CMK (cell line): Measurements from ENCODE around the gene STARD13.
A peak's percentile ranks its signal among the peaks of the same experiment; 100 is the strongest.

ENCODE experiments used
- DNase-seq: peaks from one replicate; pipeline ENCODE4 v3.0.0-alpha.2; 2010; ENCODE audit warnings: low read depth

The STARD13 gene

DNA sequence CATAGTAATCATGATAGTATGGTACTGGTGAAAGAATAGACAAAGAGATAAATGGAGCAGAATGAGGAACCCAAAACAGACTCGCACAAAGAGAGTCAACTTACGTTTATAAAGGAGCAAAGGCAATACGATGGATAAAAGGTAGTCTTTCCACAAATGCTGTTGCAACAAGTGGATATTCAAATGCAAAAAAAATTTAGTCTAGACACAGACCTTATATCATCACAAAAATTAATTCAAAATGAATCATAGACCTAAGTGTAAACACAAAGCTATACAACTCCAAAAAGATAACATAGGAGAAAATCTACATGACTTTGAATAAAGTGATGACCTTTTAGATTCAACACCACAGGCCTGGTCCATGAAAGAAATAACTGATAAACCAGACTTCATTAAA is 137.7 kb downstream of the STARD13 start:
- DNase-seq: no peak

DNA sequence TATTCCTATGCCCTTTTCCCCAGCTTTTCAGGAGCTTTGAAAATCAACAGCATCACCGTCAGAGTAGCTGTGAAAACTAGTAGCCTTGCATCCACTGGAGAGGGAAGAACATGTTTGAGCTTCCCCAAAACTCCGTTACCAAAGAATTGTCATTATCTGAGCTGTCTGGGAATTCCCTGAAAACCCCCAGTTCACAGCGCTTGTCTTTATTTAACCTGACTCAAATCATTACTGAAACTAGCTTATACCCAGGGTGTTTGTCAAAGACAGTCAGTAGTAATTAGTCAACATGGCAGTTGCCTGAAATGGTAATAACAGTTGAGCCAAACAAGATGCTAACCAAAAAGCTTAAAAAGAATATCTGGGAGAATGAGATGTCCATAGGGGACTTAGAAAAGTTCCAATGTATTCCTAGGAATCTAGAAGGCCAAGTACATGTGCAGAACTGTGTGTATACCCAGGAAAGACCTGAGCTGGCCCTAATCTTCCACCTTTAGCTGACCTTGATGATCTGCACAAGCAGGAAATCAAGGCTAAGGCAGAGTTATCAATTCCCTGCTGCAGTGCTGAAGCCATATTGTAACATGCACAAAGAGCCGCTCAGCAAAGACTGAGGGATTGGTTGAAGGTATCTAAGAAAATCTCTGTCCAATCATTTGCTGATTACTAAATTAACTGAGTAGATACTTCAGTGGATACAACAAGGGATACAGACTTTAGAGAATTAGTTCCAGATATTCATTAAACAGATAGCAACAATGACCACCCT is 138.5 kb downstream of the STARD13 start:
- no peak for DNase-seq

DNA sequence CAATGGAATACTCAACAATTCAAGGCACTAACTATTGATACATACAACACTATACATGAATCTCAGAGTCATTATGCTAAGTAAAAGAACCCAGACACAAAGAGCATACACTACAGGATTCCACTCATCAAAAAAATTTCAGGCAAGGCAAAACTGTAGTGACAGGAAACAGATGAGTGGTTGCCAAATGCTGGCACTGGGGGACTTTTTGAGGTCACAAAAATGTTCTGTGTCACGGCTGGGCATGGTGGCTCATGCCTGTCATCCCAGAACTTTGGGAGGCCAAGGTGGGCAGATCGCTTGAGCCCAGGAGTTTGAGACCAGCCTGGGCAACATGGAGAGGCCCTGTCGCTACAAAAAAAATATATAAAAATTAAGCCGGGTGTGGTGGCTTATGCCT is 139.9 kb downstream of the STARD13 start:
- no peak for DNase-seq

DNA sequence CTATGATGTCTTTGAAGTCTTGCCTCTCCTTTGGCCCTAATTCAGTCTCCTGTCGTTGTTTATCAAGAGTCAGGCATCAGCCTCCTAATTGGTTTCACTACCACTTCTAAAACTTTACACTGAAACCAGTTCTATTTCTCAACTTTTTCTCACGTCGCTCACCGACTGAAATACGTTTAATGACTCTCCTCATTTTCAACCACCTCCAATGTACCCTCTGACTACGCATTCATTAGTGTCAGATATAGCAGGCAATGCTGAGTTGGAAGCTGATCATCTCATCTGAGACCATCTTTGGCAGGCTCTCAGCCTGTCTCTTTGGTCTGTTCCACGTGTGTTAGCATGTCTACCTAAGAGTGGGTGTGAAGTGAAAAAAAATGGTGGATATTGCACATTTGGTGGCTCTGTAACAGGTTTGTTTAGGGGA is 141.2 kb downstream of the STARD13 start:
- DNase-seq: no peak

DNA sequence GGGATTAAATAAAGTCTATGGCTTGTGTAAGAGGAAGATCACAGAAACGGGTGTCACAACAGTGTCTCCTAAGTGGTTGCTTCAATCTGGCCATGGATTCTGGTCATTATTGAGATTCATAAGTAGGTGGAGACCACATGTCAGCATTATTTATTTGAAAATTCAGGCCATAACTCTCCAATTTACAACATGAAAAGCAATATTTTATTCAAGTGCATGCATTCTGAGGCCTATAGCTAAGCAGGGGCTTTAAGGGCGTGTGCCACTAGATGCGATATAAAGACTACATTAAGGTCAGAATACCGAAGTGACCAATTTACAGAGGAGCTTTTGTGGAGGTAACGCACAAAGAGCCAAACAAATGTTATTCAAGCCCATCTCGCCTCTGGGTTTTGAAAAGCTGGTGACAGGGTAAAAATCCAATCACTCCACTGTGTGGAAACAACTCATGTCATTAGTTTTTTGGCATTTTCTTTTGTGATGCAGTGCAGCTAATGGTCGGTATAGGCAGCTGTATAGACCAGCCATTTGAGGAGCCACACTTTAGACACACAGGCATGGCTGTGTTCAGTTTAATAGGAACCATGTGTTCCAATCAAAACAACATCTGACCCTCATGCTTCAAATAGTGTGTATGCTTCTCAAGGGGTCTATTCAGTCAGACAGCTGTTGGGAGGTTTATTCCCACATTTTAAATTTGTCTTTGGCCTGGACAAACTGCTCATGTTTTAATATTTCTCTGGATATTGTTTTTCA is 145.6 kb downstream of the STARD13 start:
- no peak for DNase-seq

DNA sequence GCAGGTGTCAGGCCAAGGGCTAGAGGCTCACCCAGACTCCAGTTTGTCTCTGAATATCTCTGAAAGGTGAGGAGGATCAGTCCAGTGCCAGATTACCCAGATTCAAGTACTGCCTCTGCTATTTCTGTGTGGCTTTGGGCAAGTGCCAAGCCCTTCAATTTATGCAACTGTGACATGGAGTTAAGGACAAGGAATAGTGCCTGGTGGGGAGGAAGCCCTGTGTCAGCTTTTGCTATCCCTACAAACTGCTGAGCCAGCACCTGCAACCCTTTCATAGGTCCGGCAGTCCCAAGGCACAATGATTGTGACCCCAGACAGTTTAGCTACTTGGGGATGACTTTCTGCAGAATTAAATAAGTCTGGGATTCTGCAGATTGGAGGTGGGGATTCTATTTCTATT is 146.4 kb downstream of the STARD13 start:
- no peak for DNase-seq

DNA sequence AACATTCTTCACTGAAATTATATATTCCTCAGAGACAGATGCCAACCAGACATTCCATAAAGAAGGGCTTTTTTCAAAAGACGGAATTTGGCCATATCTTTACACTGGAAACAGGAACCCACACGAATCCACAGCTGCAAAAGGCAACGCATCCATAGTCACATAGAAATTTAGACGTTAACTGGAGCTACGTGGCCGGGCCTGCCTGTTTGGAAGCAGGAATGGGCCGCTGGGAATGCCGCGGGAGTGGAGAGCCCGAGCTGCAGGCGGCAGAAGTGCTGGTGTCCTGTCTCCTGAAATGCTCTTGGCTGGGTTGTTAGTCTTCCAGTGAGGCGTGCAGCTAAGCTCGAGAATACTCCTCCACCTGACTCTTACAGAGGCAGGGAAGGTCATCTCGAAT is 147.1 kb downstream of the STARD13 start:
- no peak for DNase-seq

DNA sequence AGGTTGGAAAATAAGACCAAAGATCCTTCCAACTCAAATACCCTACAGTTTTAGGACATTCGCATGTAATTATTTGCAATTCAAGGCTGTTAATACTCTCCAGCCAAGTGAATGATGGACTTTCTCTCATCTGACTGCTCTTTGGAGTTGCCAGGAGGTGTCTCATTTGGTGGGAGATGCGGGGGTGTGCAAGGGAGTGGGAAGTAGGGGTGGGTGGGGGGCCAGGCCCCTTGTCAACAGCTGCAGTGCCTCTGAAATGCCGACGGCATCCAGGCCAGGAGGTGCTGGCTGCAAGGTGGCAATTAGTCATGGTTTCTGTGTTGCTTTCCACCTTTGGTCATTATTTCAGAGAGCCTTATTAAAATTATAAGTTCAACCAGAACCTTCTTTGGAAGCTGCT is 147.8 kb downstream of the STARD13 start:
- no peak for DNase-seq

DNA sequence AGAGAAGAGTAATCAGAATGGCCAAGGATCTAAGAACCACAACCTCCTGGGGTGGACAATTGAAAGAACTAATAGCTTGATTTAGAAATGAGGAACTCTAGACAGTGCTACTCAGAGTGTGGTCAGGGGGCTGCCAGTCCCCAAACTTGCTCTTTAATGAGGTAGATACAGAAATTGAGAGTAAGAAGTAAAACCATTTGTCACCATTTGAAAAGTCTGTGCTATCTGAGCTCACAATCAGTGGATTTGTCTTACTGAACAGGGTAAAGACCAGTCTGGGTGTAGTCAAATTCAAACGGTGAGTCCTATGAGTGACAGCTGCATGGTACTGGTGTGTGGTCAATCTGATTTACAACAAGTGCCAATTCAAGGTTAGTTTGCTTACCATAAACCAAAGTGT is 150.5 kb downstream of the STARD13 start:
- no peak for DNase-seq

DNA sequence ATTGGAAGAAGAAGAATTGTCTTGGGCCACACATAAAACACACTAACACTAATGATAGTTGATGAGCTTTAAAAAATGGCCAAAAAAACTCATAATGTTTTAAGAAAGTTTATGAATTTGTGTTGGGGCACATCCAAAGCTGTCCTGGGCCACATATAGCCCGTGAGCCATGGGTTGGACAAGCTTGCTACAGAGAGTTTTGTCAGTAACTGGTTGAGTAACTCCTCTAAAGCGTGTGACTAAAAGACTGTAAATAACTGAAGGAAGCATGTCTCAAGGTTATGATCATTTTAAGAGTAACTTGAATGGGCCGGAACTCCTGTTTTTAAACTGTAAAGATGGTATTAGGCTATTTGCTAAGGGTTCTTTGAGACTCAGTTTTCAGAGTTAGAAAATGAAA is 151.3 kb downstream of the STARD13 start:
- DNase-seq: no peak

DNA sequence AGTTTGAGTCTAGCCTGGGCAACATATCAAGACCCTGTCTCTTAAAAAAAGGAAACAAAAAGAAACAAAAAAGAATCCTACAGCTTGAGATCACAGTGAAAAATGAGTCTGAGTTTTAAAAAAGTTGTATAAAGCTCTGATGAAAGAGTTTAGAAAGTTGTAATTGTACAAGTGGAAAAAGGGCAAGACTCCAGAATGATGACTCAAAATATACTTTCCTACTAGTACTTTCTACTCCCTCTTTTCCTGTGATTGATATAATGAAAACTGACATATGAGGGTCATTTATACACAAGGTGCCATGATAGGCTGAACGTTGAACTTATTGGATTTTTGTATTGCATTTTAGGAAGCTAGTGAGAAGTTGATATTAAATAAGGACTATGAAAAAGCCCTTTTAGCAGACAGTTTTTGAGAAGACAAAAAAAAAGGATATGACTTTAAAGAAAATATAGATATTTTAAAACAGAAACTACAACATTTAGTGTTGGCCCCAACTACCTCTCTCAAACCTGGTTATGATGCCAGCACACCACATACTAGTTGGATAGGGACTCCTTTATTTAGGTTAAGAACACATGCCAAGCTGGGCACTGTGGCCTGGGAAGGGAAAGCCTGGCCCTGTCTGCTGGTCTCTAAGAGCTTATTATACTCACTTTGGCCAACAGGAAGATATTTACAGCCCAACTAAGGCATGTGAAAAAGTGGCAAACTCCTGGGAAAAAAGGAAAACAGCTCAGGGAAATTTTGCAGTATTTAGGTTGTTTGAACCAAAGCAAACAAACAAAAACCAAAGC is 152.7 kb downstream of the STARD13 start:
- DNase-seq: no peak

DNA sequence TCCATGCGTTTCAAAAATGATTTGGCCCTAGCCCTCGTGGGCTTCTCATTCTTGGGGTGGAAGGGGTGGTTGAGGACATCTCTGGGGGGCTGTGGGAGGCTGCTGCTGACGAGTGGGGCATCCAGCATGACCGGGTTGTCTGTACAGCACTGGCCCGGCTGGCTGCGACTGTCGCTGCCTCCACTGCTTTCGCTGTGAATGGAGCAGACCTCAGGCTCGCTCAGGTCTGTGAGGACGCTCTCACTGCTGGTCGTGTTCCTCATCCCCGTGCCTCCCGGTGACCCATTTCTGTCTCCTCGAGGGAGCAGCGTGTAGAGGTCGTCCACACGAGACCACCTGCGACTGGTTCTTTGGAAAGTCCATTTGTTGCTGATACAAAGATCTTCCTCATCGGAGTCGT is 155.7 kb downstream of the STARD13 start:
- DNase-seq: no peak

DNA sequence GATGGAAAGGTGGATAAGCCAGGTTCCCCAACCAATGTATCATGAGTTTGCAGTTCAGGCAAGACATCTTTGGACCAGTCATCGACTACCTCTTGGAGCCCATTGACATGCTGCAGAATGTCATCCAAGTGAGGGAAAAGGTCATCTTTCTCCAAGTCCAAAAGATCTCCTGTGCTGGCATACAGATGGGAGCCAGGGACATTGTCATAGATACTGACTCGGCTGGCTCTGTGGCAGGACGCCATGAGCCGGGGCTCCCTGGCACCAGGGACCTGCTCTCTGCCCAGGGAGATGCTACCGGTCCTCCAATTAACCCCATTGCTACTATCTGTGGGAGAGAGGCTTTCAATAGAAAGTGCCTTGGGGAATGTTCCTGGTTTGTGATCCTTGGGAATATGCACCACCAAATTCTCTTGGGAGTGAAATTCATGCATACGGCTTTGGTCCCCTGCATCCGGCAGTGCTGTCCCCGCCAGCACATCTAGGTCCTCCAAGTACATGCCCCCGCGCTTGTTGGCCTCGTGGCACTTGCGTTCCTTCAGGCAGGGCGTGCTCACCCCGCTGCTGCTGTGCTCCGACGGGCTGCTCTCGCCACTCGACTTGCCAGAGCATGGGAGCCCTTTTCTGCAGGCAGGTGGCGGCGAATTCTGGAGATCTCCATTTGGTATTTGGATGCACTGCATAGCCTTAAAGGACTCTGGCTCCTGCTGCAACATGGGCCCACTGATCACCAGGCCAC is 156.3 kb downstream of the STARD13 start:
- no peak for DNase-seq

DNA sequence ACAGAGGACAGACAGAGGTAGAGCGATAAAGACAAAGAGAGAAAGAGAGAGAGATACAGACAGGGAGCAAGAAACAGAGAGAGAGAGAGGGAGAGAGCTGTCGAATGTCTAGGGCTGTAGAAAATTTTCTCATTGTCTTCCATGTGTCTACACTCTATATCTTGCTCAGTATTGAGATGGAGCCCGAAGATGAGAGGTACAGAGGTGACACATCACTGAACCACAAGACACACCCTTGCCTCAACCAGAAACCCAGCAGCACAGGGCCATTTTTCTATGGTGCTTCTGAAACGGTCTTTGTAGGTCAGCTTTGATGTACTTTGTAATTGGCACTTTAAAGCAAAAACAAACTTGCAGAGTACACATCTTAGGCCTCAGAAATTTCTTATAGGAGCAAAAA is 157.4 kb downstream of the STARD13 start:
- DNase-seq: no peak

DNA sequence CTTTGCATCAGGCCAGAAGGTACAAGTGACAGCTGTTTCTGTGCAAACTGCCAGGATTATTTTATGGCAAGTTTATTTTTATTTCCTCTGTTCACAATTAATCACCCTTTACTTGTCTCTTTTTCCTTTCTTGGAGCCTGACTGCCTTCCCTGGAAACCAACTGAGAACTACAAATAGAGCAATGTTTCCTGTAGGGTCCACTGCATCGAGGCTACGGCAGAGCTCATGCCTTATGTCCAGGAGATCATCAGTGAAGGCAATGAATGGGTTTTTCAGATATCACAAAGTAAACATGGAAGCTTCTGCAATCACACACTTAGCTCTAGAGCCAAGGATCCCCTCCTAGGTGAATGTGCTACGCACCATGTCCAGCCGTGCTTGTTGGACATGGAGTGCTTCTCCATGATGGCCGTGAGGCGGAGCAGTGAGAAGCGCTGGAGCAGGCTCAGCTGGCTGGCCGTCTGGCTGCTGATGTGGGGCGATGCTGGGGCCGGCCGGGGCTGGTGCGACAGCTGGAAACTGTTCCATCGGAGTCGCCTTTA is 158.5 kb downstream of the STARD13 start:
- DNase-seq: no peak

DNA sequence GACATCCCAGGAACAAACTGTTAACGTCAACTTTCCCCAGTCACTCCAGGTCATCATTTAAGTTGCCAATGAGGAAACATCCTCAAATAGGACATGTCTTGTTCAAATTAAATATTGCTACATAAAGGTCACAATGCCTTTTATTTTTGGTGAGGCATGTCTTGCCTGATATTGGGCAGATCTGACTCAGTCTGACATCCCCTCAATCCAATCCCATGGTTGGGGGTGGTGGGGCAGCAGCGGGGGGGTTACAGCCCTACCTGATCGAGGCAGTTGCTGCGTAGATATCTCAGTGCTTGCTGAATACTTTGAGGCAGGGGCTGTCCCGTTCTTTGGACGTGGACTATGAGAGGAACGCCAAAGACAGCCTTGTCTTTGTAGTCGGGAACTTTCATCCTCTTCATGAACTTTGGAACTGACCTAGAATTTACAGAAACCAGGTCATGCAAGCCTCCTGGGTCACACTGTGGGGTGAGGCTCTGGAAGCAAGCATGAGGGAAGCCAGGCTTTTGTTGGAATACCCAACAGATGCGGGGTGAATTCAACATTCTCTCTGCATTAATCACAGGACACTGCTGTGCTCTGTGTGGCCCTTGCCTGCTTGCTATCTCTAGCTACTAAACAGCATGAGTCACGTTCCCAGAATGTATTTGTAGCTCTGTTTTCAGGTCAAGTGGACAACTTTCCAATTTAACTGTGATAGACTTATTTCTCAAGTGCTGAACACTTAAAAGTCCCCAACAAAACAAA is 159.6 kb downstream of the STARD13 start:
- no peak for DNase-seq

DNA sequence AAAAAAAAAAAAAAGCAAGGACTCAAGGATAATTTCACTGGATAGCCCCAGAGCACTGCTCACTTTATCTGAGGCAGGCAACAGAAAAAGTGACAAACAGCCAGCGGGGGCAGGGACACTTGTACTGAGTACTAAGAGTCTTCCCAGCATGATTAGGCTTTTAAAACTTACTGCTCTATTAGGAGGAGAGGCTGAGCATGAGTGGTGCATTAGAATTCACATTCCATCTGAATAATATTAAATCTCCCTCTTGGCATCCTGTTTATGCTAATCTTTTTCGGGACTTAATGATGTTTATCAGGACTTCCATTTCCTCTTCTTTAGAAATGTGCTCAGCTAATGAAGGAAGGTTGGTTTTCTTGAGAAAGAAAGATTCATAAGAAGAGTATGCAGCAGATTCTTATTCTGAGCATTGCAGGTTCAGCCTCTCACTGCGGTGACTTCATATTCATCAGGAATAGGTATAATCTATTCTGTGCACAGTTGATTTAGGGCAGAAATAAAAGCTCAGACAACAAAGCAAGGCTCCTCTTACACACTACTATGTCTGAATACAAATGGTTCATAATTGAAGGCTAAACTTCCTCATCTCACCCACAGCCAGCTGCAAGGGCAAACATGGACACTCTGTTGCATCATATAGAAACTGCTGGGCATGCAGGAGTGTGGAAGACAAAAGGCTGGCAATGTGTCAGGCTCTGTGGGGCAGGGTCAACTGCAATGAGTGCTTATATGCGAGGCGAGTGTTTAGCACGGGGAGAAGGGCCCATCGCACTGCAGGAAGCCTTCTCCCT is 162.3 kb downstream of the STARD13 start:
- peak; percentile 3 for DNase-seq

DNA sequence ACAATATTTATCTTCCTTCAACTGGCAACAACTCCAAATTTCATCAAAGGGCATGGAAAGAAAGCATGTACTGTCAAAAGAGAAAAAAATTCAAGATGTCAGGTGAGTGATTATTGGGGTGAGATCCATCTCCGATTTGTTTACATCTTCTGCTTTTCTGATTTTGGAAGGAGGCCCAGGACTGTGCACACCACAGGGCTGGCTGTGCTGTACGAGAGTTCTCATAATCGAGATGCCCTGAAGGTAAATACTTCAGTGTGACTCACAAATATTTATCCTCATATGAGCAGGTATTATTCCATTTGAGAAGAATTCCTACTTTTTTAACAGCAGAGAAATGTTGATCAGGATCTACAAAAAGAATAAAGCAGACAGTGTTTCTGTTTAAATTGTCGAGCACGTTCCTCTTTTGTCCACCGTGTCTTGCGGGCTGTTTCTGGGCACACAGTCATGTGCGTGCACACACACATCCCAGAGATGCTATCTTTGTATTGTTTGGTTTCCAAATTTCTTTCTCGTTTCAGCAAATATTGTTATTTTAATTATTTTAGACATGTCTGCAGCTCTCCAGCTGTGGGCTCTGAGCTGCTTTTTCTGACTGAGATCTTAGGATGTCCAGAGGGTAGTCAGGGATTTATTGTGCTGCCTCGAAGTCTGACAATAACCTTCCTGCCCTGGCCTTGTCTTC is 165.6 kb downstream of the STARD13 start:
- DNase-seq: no peak

DNA sequence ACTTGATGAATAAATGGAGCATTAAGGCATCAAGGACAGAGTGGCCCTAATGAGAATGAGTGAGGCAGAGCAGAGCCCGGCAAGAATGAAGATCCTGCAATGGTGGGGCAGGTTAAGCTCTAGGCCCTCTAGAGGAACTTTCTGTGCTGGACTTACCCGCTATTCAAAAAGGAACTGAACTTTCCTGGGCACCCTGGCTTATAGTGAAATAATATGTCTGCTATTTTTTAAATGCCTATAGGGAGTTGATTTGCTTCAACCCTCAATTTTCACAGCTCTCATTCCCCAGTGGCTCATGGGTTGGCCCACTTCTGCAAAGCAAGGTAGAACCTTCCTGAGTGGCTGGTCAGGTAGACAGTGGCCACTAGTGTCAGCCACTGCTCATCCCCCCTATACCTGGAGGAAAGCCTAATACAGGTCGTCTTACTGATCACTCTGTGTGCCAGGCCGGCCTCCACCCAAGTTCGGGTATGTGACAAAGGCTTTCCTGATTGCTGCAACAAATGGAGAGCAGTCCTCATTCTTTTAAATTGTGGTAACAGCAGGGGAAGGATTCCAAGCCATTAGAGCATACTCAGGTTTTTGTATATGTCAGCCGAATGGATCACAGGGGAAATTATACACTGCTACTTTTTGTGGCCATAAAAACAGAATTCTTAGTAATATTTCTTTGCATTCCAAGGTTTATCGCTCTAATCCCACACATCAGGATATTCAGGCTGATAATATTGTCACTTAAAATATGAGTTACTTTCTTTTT is 166.4 kb downstream of the STARD13 start:
- DNase-seq: no peak
